BLaER1 (cell line): ENCODE measurements around the gene LAMTOR5.

Experiments
- H3K27ac ChIP-seq: shearing (Covaris generic); formaldehyde crosslinking; 2 replicates; pipeline ENCODE4 v1.8.1; 2022
- H3K27me3 ChIP-seq: shearing (Covaris generic); formaldehyde crosslinking; 2 replicates; pipeline ENCODE4 v1.8.1; 2022
- H3K36me3 ChIP-seq: shearing (Covaris generic); formaldehyde crosslinking; 2 replicates; pipeline ENCODE4 v1.8.1; 2022
- H3K4me1 ChIP-seq: shearing (Covaris generic); formaldehyde crosslinking; 2 replicates; pipeline ENCODE4 v1.8.1; 2022
- H3K4me2 ChIP-seq: shearing (Covaris generic); formaldehyde crosslinking; 2 replicates; pipeline ENCODE4 v1.8.1; 2022
- H3K4me3 ChIP-seq: shearing (Covaris generic); formaldehyde crosslinking; 2 replicates; pipeline ENCODE4 v1.8.1; 2022
- H3K9ac ChIP-seq: shearing (Covaris generic); formaldehyde crosslinking; 2 replicates; pipeline ENCODE4 v1.8.1; 2022
- H3K9me3 ChIP-seq: shearing (Covaris generic); formaldehyde crosslinking; 2 replicates; pipeline ENCODE4 v1.8.1; 2022
- H4K20me1 ChIP-seq: shearing (Covaris generic); formaldehyde crosslinking; 2 replicates; pipeline ENCODE4 v1.8.1; 2022
- Cebpa-rat ChIP-seq: shearing (Covaris generic); IDR thresholded peaks from 2 replicates; pipeline ENCODE4 v1.8.1; 2022

The LAMTOR5 gene

DNA sequence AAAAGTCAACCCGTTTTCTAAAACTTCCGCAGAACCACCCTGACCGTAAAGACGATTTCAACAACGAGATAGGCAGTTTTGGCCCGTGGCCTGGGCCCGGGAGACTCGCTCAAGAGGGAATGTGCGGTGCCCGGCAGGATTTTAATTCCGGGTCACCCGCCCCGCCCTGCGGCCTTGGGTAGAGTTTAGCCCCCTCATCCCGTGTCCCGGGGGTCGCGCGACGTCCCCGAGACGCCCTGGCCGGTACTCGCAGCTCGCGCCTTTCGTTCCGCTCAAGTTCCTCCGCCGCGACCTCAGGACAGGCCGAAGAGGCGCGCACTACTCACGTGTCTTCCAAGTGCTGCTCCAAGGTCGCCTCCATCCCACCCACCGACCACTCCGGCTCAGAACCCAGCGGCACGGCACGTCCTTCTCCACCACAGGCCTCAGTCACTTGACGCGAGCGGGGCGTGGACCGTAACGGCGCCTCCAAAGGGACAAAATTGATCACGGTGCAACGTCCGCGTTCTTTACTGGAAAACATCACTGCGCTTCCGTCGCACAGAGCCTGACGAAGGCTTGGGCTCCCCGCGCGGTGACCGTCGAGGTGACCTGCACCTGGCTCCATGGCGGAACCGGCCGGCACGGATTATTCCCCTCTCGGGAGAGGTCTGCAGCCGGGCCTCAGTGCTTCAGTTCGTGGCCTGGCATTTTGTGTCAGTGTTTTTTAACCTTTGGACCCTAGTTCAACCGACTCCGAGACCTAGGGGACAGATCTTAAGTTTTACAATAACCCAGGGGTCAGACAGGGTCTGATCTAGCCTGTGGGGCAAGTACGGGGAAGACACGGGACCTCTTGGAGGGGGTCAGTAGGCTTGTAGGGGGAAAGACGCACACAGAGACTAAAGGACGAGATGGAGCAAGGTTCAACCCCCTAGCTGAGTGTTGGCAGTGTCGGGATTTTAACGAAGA, at the start of gene LAMTOR5:
TSS of gene LAMTOR5 (minus strand) at position 435 of the 951 bp plus-strand sequence. CDS start at position 361, 74 bp downstream.
- H3K4me2 ChIP-seq = peak within 1 kb of the TSS; percentile 91
- H3K27ac ChIP-seq = peak within 1 kb of the TSS; percentile 84
- TF ChIP-seq Cebpa-rat = no peak
- H3K9ac ChIP-seq = peak within 1 kb of the TSS; percentile 93
- H3K27me3 ChIP-seq = no peaks in the 10 kb centered on the region
- H4K20me1 ChIP-seq = no peaks in the 10 kb centered on the region
- H3K9me3 ChIP-seq = no peaks in the 10 kb centered on the region
- H3K4me3 ChIP-seq = peak within 1 kb of the TSS; percentile 86
- peaks cover 37% of the 10 kb centered on the region for H3K36me3 ChIP-seq
- peaks cover 21% of the 10 kb centered on the region for H3K4me1 ChIP-seq

DNA sequence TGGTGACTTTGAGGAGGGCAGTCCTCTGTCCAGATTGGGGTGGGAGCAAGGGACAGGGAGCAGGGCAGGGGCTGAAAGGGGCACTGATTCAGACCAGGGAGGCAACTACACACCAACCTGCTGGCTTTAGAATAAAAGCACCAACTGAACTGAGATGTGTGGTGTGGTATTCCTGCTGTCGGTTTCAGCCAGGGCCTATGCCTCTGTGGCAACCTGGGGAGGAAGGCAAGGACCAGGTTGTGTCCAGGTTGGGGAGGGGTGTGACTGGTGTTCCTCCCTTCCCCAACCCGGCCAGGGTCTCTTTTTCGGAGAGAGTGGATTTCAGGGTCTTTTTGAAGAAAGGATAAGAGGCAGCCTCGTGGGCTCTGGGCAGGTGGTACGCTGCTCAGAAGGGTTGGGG, 49.7 kb upstream of the LAMTOR5 start:
- no peaks in the 10 kb centered on the region for H3K9me3 ChIP-seq

DNA sequence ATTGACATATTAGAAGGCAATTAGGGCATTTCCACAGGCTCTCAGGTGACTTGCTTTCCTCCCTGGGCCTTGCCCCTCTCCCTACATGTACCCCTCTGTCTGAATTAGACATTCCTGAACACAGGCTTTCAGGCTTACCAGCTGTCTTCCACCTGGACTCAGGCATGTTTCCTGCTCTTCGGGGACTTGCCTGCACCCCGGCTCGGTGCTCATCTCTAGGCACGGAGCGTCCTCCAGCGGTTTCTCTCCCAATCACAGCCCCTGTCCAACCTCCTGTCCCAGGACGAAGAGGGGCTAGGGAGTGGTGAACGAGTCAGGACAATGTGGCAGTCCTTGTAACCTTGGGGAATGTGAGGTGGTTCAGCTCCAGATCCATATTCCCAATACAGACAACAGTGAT, 47.7 kb upstream of the LAMTOR5 start:
- no peak overlapping the region for H3K9ac ChIP-seq
- no peaks in the 10 kb centered on the region for H4K20me1 ChIP-seq
- H3K9me3 ChIP-seq = no peaks in the 10 kb centered on the region
- H3K27ac ChIP-seq = no peak overlapping the region
- no peak for TF ChIP-seq Cebpa-rat
- H3K27me3 ChIP-seq = no peaks in the 10 kb centered on the region
- H3K4me1 ChIP-seq = no peaks in the 10 kb centered on the region
- no peak overlapping the region for H3K4me2 ChIP-seq
- no peak overlapping the region for H3K4me3 ChIP-seq
- H3K36me3 ChIP-seq = no peaks in the 10 kb centered on the region

More for the DNA sequence above, 49.7 kb upstream of the LAMTOR5 start:
- H3K4me3 ChIP-seq = no peak overlapping the region
- H4K20me1 ChIP-seq = no peaks in the 10 kb centered on the region
- H3K4me2 ChIP-seq = no peak overlapping the region
- no peaks in the 10 kb centered on the region for H3K27me3 ChIP-seq
- H3K27ac ChIP-seq = no peak overlapping the region
- H3K36me3 ChIP-seq = no peaks in the 10 kb centered on the region
- no peaks in the 10 kb centered on the region for H3K4me1 ChIP-seq
- TF ChIP-seq Cebpa-rat = no peak
- H3K9ac ChIP-seq = no peak overlapping the region

DNA sequence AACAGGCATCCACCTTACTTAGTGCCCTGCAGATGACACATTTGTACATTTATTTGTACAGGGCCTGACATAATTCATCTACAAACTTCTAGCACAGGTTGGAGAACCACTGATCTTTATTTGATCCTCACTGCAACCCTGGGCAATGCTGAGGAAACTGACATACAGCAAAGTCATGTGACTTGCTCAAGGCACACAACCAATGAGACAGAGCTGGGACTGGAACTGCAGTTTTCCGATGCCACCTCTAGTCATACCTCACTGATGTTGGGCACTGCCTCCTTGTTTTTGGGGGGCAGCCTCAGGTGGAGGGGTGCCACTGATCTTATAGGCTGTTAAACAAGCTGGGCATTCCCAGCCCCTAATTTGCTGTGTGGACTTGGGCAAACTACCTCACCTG, 46.8 kb upstream of the LAMTOR5 start:
- TF ChIP-seq Cebpa-rat = no peak
- no peaks in the 10 kb centered on the region for H3K36me3 ChIP-seq
- no peaks in the 10 kb centered on the region for H3K9me3 ChIP-seq
- no peak overlapping the region for H3K4me2 ChIP-seq
- no peak overlapping the region for H3K27ac ChIP-seq
- H3K9ac ChIP-seq = no peak overlapping the region
- H3K4me1 ChIP-seq = no peaks in the 10 kb centered on the region
- no peak overlapping the region for H3K4me3 ChIP-seq
- no peaks in the 10 kb centered on the region for H4K20me1 ChIP-seq
- no peaks in the 10 kb centered on the region for H3K27me3 ChIP-seq

DNA sequence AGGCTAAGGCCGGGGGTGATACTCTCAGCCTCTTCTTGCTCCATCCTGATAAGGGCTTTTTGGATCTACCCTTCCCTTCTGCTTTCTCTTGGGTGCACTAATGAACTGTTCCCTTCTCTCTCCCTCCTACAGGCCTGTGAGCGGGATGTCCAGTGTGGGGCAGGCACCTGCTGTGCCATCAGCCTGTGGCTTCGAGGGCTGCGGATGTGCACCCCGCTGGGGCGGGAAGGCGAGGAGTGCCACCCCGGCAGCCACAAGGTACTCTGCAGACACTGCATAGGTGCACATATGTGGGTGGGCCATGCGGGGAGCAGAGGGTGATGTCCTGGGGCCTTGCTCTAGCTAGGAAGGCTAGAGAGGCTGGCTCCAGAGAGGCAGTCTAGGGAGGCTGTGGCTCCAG, 46.3 kb upstream of the LAMTOR5 start:
- H3K36me3 ChIP-seq = no peaks in the 10 kb centered on the region
- TF ChIP-seq Cebpa-rat = no peak
- no peak overlapping the region for H3K4me2 ChIP-seq
- no peaks in the 10 kb centered on the region for H3K27me3 ChIP-seq
- H3K4me3 ChIP-seq = no peak overlapping the region
- H3K27ac ChIP-seq = no peak overlapping the region
- H3K9me3 ChIP-seq = no peaks in the 10 kb centered on the region
- no peaks in the 10 kb centered on the region for H3K4me1 ChIP-seq
- no peaks in the 10 kb centered on the region for H4K20me1 ChIP-seq
- no peak overlapping the region for H3K9ac ChIP-seq

DNA sequence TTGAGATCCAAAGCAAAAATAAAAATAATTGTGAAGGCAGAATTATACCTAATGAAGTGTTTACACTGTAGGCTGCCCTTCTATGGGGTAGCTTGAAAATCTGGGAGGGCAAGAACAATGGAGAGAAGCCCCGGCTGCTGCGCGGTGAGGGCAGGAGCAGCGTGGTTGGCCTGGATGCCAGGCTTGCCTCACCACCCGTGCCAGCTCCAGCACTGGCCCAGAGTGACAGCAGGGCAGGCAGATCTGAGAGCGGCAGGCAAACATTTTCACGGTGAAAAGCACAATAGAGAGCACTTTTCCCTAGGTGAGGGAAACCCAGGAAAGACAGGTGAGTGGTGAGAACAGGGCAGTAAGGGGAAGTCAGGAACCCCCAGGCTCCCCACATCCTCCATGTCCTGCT, 44.8 kb upstream of the LAMTOR5 start:
- Histone ChIP-seq H4K20me1 (no peaks in the 10 kb centered on the region), H3K4me2 (no peak overlapping the region), H3K27me3 (no peaks in the 10 kb centered on the region), H3K9ac (no peak overlapping the region), H3K4me3 (no peak overlapping the region), H3K4me1 (no peaks in the 10 kb centered on the region), H3K27ac (no peak overlapping the region), H3K36me3 (no peaks in the 10 kb centered on the region), H3K9me3 (no peaks in the 10 kb centered on the region)
- no peak for TF ChIP-seq Cebpa-rat

DNA sequence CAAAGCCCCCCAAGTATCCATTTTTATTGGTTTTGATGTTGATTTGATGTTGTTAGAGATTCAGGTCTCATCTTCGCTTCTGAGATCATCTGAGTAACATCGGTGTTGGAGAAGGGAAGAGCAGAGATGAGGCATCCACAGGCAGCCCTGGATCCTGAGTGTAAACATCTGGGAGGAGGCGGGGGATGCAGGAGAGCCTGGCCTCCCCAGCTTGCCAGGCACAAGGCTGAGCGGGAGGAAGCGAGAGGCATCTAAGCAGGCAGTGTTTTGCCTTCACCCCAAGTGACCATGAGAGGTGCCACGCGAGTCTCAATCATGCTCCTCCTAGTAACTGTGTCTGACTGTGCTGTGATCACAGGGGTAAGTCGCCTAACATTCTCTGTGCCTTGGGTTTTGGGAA, 43.4 kb upstream of the LAMTOR5 start, which contains the start of gene PROK1:
TSS of gene PROK1 (plus strand) at position 221 of the 400 bp plus-strand sequence. CDS start at position 289, 68 bp downstream.
- no peak for TF ChIP-seq Cebpa-rat
- Histone ChIP-seq H3K4me2 (no peak within 1 kb of the TSS), H3K27ac (no peak within 1 kb of the TSS), H3K9me3 (no peaks in the 10 kb centered on the region), H3K36me3 (no peaks in the 10 kb centered on the region), H3K27me3 (no peaks in the 10 kb centered on the region), H3K4me1 (no peaks in the 10 kb centered on the region), H3K9ac (no peak within 1 kb of the TSS), H3K4me3 (no peak within 1 kb of the TSS), H4K20me1 (no peaks in the 10 kb centered on the region)

DNA sequence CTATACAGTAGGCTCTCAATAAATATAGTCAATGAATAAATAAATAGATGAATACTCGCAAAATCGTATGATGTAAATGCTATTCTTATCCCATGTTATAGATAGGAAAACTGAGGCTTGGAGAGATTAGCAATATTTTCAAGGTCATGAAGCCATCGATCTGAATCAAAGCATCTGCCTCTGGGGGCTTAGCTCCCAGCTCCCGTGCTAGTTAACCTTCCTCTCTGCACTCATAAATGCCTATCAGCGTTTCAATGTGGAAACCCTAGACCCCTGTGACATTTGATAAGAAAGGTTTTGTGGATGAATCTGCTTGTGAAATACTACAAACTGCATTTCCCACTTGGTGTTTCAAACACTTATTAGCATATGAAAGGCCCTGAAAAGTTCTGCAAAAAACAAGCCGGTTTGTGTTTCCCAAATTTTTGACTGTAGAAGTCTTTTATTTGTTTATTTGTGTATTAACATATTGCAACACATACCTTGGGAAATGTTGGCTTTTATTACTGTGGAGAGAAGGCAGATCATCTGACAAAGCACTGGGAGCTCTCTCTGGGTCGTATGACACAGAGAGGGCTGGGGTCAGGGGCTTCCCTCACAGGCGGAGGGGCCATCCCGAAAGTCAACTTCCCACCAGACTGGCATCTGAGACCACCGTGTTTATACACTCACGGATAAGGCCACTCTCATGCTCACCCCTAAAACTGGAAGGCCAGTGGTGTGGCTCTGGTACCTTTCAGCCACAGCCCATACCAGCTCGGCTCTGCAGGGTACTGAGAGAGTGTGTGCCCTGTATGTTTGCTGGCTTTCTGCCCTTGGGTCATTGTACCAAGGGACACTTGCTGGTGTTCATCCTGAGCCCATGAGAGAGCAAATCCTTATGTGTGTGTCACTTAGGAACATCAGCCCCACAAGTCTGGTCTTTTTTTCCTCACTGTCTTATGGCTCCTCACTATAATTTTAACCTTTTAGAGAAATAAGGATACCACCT, 42.5 kb upstream of the LAMTOR5 start:
- H3K9me3 ChIP-seq = no peaks in the 10 kb centered on the region
- no peak overlapping the region for H3K27ac ChIP-seq
- no peaks in the 10 kb centered on the region for H3K27me3 ChIP-seq
- H3K4me2 ChIP-seq = no peak overlapping the region
- no peaks in the 10 kb centered on the region for H3K36me3 ChIP-seq
- no peaks in the 10 kb centered on the region for H4K20me1 ChIP-seq
- H3K9ac ChIP-seq = no peak overlapping the region
- H3K4me3 ChIP-seq = no peak overlapping the region
- TF ChIP-seq Cebpa-rat = no peak
- no peaks in the 10 kb centered on the region for H3K4me1 ChIP-seq

DNA sequence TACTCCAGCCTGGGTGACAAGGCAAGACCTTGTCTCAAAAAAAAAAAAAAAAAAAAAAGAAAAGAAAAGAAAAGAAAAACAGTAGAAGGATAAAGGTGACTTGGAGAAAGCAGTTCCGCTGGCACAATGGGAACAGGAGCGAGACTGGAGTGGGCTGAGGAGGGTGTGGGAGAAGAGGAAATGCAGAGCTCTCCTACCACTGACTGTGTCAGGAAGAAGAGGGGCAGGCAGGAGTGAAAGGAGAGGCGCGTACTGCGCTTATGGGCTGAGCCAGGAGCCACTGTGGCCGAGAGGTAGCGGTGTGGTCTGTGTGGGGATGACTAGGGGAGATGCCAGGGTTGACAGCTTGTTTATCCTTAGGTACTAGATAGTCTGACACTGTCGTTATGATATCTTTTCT, 37.1 kb upstream of the LAMTOR5 start:
- Histone ChIP-seq H3K27me3 (no peaks in the 10 kb centered on the region), H4K20me1 (no peaks in the 10 kb centered on the region), H3K9ac (no peak overlapping the region), H3K4me1 (no peaks in the 10 kb centered on the region), H3K27ac (no peak overlapping the region), H3K4me2 (no peak overlapping the region), H3K4me3 (no peak overlapping the region), H3K36me3 (no peaks in the 10 kb centered on the region), H3K9me3 (no peaks in the 10 kb centered on the region)
- TF ChIP-seq Cebpa-rat = no peak
